Left ventricle myocardium inferior (tissue), 1 donor: ENCODE results near the gene SLC17A4. TPM values are rescaled to one million over a fixed set of nuclear protein-coding genes. Genes with fewer than 3 reads are reported as not detected.

Experiments
- DNase-seq: peaks from one replicate; pipeline ENCODE4 v3.0.0-alpha.2; 2020
- H3K27ac ChIP-seq: fragments of 200-600 bp; replicated peaks from 2 replicates; pipeline ENCODE4 v1.8.0; 2021
- H3K27me3 ChIP-seq: fragments of 200-600 bp; 2 replicates; pipeline ENCODE4 v1.8.0; 2021; ENCODE audit warnings: low read depth
- H3K36me3 ChIP-seq: fragments of 200-600 bp; 2 replicates; pipeline ENCODE4 v1.8.0; 2021
- H3K4me1 ChIP-seq: fragments of 200-600 bp; 2 replicates; pipeline ENCODE4 v1.8.0; 2021
- H3K4me3 ChIP-seq: fragments of 200-600 bp; 2 replicates; pipeline ENCODE4 v1.8.0; 2021; ENCODE audit warnings: mild to moderate bottlenecking, moderate library complexity
- H3K9me3 ChIP-seq: fragments of 200-600 bp; replicated peaks from 2 replicates; pipeline ENCODE4 v1.8.0; 2021
- CTCF ChIP-seq: fragments of 200-600 bp; IDR thresholded peaks from 2 replicates; pipeline ENCODE4 v1.8.0; 2021; ENCODE audit warnings: antibody characterized with exemption, mild to moderate bottlenecking, borderline replicate concordance
- intact Hi-C: fragments of 100-400 bp; cut with micrococcal nuclease; formaldehyde crosslinking; loops from one replicate; pipeline ENCODE4 v1.11.0; 2022
- long read RNA-seq: library from polyadenylated mRNA; unstranded; transcript quantifications from one replicate; pipeline ENCODE4 v2.0.0, GENCODE V29; 2021
- total RNA-seq: library from RNA; stranded (reverse); fragmentation: NEBNext Ultra II Directional; extraction: Animal tissue kit (Norgen Biotek cat#: 25700); gene quantifications from one replicate; pipeline ENCODE4 v1.2.1, GENCODE V29; 2021
- donor health status: DM: no; HTN: yes; CAD: no; lungs with severe emphysema.

Gene SLC17A4
- total RNA-seq: not detected
- long read RNA-seq: 0 reads

GRCh38 chr6:25754535-25754934 is at the start of gene SLC17A4:
Gene SLC17A4, plus strand, starts transcription at chr6:25754742. Its CDS starts 7,221 bp downstream, at chr6:25761963.
- peaks cover 18% of the 10 kb centered on the region for H3K27me3 ChIP-seq
- no peak within 1 kb of the TSS for H3K4me3 ChIP-seq
- H3K36me3 ChIP-seq: no peaks in the 10 kb centered on the region
- H3K4me1 ChIP-seq: no peaks in the 10 kb centered on the region
- no peak for TF ChIP-seq CTCF
- intact Hi-C loops: no loop called here
- no peak within 1 kb of the TSS for H3K27ac ChIP-seq
- no peaks in the 10 kb centered on the region for H3K9me3 ChIP-seq
- DNase-seq: no peak

- peak; percentile 23 for DNase-seq
- H3K4me3 ChIP-seq: no peak overlapping the region
- no peak overlapping the region for H3K27ac ChIP-seq
- intact Hi-C loops: no loop called here
- H3K36me3 ChIP-seq: no peaks in the 10 kb centered on the region
- no peaks in the 10 kb centered on the region for H3K4me1 ChIP-seq
- no peak for TF ChIP-seq CTCF
- H3K27me3 ChIP-seq: peaks cover 10% of the 10 kb centered on the region
- no peaks in the 10 kb centered on the region for H3K9me3 ChIP-seq
Measured at GRCh38 chr6:25706314-25707014, 48.1 kb upstream of the SLC17A4 start.

GRCh38 chr6:25709761-25710160 is 44.8 kb upstream of the SLC17A4 start:
- H3K9me3 ChIP-seq: no peaks in the 10 kb centered on the region
- no peak for TF ChIP-seq CTCF
- intact Hi-C loops: loop anchor here (10.0 kb wide), 1 partner anchor 485 kb away; no protein-coding TSS in a partner anchor
- H3K27me3 ChIP-seq: peaks cover 3% of the 10 kb centered on the region
- H3K36me3 ChIP-seq: no peaks in the 10 kb centered on the region
- H3K4me3 ChIP-seq: no peak overlapping the region
- no peak for DNase-seq
- no peak overlapping the region for H3K27ac ChIP-seq
- H3K4me1 ChIP-seq: no peaks in the 10 kb centered on the region

GRCh38 chr6:25710287-25710686 is 44.3 kb upstream of the SLC17A4 start:
- no peak overlapping the region for H3K27ac ChIP-seq
- TF ChIP-seq CTCF: no peak
- H3K4me1 ChIP-seq: no peaks in the 10 kb centered on the region
- no peak overlapping the region for H3K4me3 ChIP-seq
- H3K36me3 ChIP-seq: no peaks in the 10 kb centered on the region
- intact Hi-C loops: loop anchor here (10.0 kb wide), 1 partner anchor 485 kb away; no protein-coding TSS in a partner anchor
- H3K9me3 ChIP-seq: no peaks in the 10 kb centered on the region
- no peaks in the 10 kb centered on the region for H3K27me3 ChIP-seq
- DNase-seq: no peak

GRCh38 chr6:25713824-25714223 is 40.7 kb upstream of the SLC17A4 start:
- no peaks in the 10 kb centered on the region for H3K36me3 ChIP-seq
- H3K27ac ChIP-seq: no peak overlapping the region
- H3K4me3 ChIP-seq: no peak overlapping the region
- no peaks in the 10 kb centered on the region for H3K9me3 ChIP-seq
- no peak for TF ChIP-seq CTCF
- no peaks in the 10 kb centered on the region for H3K27me3 ChIP-seq
- DNase-seq: no peak
- H3K4me1 ChIP-seq: no peaks in the 10 kb centered on the region
- intact Hi-C loops: loop anchor here (10.0 kb wide), 1 partner anchor 489 kb away; no protein-coding TSS in a partner anchor
